GM12892 (cell line): ENCODE results near the gene EVL.

Source experiments
- DNase-seq: peaks from one replicate; pipeline ENCODE4 v3.0.0; 2011; ENCODE audit not compliant: insufficient read length
- FAIRE-seq: peaks from 2 replicates; lab custom pipeline; 2011; peaks lifted over from hg19 to GRCh38; lab: Jason Lieb, UNC
- POLR2A ChIP-seq: IDR thresholded peaks from 2 replicates; pipeline ENCODE4 v1.6.1; 2011; ENCODE audit warnings: low read depth, low read length, control low read depth
- POLR2AphosphoS5 ChIP-seq: IDR thresholded peaks from 2 replicates; pipeline ENCODE4 v1.6.1; 2011; ENCODE audit warnings: low read depth, low read length, control low read depth
- TAF1 ChIP-seq: IDR thresholded peaks from 2 replicates; pipeline ENCODE4 v1.6.1; 2011; ENCODE audit warnings: low read depth, mild to moderate bottlenecking, control low read depth, low read length, borderline replicate concordance

EVL gene

GRCh38 chr14:100042286-100042685, 22.9 kb upstream of the EVL start:
- no peak for FAIRE-seq
- no peak for DNase-seq
- TF ChIP-seq TAF1 (no peak), POLR2A (no peak), POLR2AphosphoS5 (no peak)

DNA sequence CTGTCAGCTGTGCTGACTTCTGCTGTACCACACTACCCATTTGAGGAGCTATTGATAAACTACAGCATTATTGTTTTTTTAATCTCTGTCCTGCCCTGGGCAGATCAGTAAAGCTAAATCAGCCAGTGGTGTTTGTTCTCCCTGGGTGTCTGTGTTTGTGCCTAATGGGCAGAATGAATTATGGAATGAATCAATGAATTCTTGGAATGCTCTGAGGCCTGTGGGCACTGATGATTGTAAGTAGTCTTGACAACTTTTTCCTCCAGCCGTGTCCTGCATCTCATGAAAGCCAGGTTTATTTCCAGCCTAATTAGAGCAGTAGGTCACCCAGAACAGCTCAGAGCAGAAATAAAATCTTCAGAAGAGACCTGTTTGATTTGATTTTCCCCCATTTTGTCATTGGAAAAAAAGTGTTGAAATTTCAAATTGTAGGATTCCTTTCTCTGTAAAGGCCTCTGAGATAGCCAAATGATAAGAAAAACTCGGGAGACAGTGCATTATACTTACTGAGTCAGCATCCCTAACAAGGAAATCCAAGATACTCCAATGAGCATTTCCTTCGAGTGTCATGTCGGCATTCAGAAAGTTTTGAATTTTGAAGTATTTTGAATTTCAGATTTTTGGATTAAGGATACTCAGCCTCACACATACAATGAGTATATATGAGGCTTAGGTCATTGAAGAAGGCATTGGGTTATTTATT, 19.4 kb upstream of the EVL start:
- DNase-seq = no peak
- FAIRE-seq = no peak
- TF ChIP-seq POLR2AphosphoS5 (no peak), POLR2A (no peak), TAF1 (no peak)

DNA sequence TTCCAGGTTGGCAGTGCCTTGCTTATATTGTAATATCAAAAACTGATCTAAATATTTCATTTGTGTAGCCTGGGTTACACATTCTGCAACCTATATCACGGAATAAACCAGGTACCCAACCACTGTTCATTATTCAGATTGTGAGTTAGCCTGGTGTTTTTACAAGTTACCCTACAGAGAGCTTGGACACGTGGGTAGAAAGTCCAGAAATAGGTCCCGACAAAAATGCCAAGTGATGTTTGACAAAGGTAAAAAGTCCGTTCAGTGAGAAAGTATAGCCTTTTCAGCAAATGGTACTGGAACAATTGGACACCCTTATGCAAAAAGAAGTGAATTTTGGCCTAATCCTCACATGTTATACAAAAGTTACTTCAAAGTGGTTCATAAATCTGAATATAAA, 17.6 kb upstream of the EVL start:
- DNase-seq = no peak
- TF ChIP-seq POLR2A (no peak), TAF1 (no peak), POLR2AphosphoS5 (no peak)
- FAIRE-seq = no peak

GRCh38 chr14:100048786-100049185, 16.4 kb upstream of the EVL start:
- DNase-seq (no peak), FAIRE-seq (no peak)
- TF ChIP-seq TAF1 = no peak
- no peak for TF ChIP-seq POLR2AphosphoS5
- TF ChIP-seq POLR2A = no peak

GRCh38 chr14:100049220-100049619, 16.0 kb upstream of the EVL start:
- no peak for FAIRE-seq
- TF ChIP-seq TAF1 = no peak
- TF ChIP-seq POLR2A = no peak
- TF ChIP-seq POLR2AphosphoS5 = no peak
- no peak for DNase-seq

- FAIRE-seq (no peak), DNase-seq (no peak)
Observed at GRCh38 chr14:100051103-100051502, 14.1 kb upstream of the EVL start.

GRCh38 chr14:100051543-100051942, 13.7 kb upstream of the EVL start:
- FAIRE-seq = no peak
- no peak for DNase-seq
- TF ChIP-seq TAF1 (no peak), POLR2A (no peak), POLR2AphosphoS5 (no peak)

More at GRCh38 chr14:100051103-100051502, 14.1 kb upstream of the EVL start:
- TF ChIP-seq POLR2AphosphoS5 (no peak), TAF1 (no peak), POLR2A (no peak)

- TF ChIP-seq POLR2AphosphoS5 (no peak), TAF1 (no peak), POLR2A (no peak)
- FAIRE-seq = no peak
Observed at GRCh38 chr14:100052819-100053218, 12.4 kb upstream of the EVL start.

GRCh38 chr14:100054316-100055075, 10.7 kb upstream of the EVL start:
- FAIRE-seq = no peak

More at GRCh38 chr14:100052819-100053218, 12.4 kb upstream of the EVL start:
- DNase-seq = no peak

DNA sequence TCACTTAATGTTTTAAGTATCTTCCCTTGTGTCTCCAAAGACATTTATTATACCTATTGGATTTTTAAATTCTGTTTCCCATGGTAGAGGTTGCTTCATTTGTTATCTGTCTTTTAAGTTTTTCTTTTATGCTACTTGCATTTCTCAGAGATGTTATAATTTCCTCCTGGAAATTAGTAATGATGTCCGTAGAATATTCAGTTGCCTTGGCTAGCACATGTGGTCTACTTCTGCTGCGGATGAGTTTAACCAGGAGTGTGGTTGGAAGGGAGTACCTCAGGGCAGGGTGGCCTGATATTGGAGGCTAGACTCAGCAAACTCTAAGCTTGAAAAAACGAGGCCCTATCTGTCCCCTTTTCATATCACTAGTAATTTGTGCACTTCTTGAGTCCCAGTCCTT, 8.8 kb upstream of the EVL start:
- TF ChIP-seq TAF1 (no peak), POLR2A (no peak), POLR2AphosphoS5 (no peak)
- FAIRE-seq = no peak
- DNase-seq = no peak

More at GRCh38 chr14:100054316-100055075, 10.7 kb upstream of the EVL start:
- no peak for DNase-seq
- TF ChIP-seq POLR2AphosphoS5 (no peak), TAF1 (no peak), POLR2A (no peak)

- TF ChIP-seq POLR2A (no peak), POLR2AphosphoS5 (no peak), TAF1 (no peak)
- peak; percentile 58 for FAIRE-seq
- peak; percentile 31 for DNase-seq
Observed at GRCh38 chr14:100056964-100057795, 8.0 kb upstream of the EVL start.
